GM21526 (cell line): ENCODE results near the gene CACNA1S.

Source experiments
- ATAC-seq: cut with Tn5 transposase; IDR thresholded peaks from one replicate; pipeline ENCODE4 v1.9.1; 2021; ENCODE audit warnings: moderate library complexity; ENCODE audit not compliant: unreplicated experiment, low FRiP score

The CACNA1S gene

GRCh38 chr1:200992382-200993048, 119.7 kb downstream of the CACNA1S start:
- no peak for ATAC-seq

GRCh38 chr1:200991097-200991614, 121.1 kb downstream of the CACNA1S start:
- no peak for ATAC-seq

- no peak for ATAC-seq
These were observed 122.1 kb downstream of the CACNA1S start for GRCh38 chr1:200990114-200990513.
